HCT116 (cell line): ENCODE data around the gene NAGPA.

Experiments
- CEBPB ChIP-seq: IDR thresholded peaks from 2 replicates; pipeline ENCODE4 v1.6.1; 2012; ENCODE audit warnings: low read depth
- EZH2 ChIP-seq: fragments of 200-600 bp; sonication (generic); IDR thresholded peaks from 2 replicates; pipeline ENCODE4 v1.6.1; 2017; ENCODE audit warnings: antibody characterized with exemption, mixed run types
- EZH2phosphoT487 ChIP-seq: fragments of 200-600 bp; IDR thresholded peaks from 2 replicates; pipeline ENCODE4 v1.6.1; 2018; ENCODE audit warnings: antibody characterized with exemption, borderline replicate concordance
- POLR2A ChIP-seq: IDR thresholded peaks from 2 replicates; pipeline ENCODE4 v1.7.0; 2011; ENCODE audit warnings: borderline replicate concordance; ENCODE audit not compliant: insufficient read depth, insufficient read length; ENCODE audit errors: extremely low read depth
- RAD21 ChIP-seq: IDR thresholded peaks from 2 replicates; pipeline ENCODE4 v1.6.1; 2012; ENCODE audit warnings: low read depth, mild to moderate bottlenecking
- SIN3A ChIP-seq: IDR thresholded peaks from 2 replicates; pipeline ENCODE4 v1.6.1; 2012; ENCODE audit warnings: low read depth
- SP1 ChIP-seq: IDR thresholded peaks from 2 replicates; pipeline ENCODE4 v1.6.1; 2012; ENCODE audit warnings: low read depth
- ZFX ChIP-seq: fragments of 450-650 bp; IDR thresholded peaks from 2 replicates; pipeline ENCODE4 v1.6.1; 2017
- TF ChIP-seq, protein P1 (sequence below), 3 experiments: fragments of 200-600 bp in 1 of 3; sonication (generic) in 1 of 3; IDR thresholded peaks in 2 of 3; conservative IDR thresholded peaks in 1 of 3; 2 replicates each; pipeline ENCODE4 v1.5.1; 2012 to 2017; ENCODE audit warnings: low read depth in 2 of 3, low read length in 2 of 3, antibody characterized with exemption in 1 of 3, borderline replicate concordance in 1 of 3, control low read depth in 1 of 3, mild to moderate bottlenecking in 1 of 3, mixed read lengths in 1 of 3, mixed run types in 1 of 3, moderate library complexity in 1 of 3; ENCODE audit not compliant: insufficient read depth in 1 of 3
- TF ChIP-seq, protein P2 (sequence below): IDR thresholded peaks from 2 replicates; pipeline ENCODE4 v1.6.1; 2012; ENCODE audit warnings: low read depth
- TF ChIP-seq, protein P3 (sequence below): IDR thresholded peaks from 2 replicates; pipeline ENCODE4 v1.6.1; 2012

DNA sequence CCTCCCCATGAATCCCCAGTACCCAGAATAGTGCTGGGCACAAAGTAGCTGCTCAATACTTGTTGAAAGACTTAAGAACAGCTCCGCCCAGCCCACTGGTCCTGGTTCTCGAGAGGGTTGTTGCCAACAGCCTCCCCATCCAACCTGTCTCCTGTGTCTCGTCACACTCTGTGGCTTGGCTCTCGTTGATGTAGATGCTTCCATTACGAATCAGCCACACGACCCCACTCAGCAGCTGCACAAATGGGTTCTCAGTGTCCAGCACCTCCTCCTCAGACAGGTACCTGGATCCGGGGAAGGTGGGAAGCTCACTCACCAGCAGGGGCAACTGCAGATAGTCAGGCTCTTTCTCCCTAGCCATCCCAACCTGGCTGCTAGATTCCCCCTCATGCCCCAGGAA lies 2.1 kb downstream of the NAGPA start:
- TF ChIP-seq, protein P1, sequence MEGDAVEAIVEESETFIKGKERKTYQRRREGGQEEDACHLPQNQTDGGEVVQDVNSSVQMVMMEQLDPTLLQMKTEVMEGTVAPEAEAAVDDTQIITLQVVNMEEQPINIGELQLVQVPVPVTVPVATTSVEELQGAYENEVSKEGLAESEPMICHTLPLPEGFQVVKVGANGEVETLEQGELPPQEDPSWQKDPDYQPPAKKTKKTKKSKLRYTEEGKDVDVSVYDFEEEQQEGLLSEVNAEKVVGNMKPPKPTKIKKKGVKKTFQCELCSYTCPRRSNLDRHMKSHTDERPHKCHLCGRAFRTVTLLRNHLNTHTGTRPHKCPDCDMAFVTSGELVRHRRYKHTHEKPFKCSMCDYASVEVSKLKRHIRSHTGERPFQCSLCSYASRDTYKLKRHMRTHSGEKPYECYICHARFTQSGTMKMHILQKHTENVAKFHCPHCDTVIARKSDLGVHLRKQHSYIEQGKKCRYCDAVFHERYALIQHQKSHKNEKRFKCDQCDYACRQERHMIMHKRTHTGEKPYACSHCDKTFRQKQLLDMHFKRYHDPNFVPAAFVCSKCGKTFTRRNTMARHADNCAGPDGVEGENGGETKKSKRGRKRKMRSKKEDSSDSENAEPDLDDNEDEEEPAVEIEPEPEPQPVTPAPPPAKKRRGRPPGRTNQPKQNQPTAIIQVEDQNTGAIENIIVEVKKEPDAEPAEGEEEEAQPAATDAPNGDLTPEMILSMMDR (IDR thresholded peaks at IDR 0.05 in 2 of 3, conservative IDR thresholded peaks at IDR 0.05 in 1 of 3; ENCODE audit: borderline replicate concordance in 1 of 3, insufficient read depth in 1 of 3, low read depth in 2 of 3, low read length in 2 of 3) = no peak
- TF ChIP-seq SIN3A (no peak), SP1 (no peak), EZH2 (no peak), RAD21 (no peak), ZFX (no peak), POLR2A (no peak), EZH2phosphoT487 (no peak), CEBPB (no peak)
- TF ChIP-seq, protein P2, sequence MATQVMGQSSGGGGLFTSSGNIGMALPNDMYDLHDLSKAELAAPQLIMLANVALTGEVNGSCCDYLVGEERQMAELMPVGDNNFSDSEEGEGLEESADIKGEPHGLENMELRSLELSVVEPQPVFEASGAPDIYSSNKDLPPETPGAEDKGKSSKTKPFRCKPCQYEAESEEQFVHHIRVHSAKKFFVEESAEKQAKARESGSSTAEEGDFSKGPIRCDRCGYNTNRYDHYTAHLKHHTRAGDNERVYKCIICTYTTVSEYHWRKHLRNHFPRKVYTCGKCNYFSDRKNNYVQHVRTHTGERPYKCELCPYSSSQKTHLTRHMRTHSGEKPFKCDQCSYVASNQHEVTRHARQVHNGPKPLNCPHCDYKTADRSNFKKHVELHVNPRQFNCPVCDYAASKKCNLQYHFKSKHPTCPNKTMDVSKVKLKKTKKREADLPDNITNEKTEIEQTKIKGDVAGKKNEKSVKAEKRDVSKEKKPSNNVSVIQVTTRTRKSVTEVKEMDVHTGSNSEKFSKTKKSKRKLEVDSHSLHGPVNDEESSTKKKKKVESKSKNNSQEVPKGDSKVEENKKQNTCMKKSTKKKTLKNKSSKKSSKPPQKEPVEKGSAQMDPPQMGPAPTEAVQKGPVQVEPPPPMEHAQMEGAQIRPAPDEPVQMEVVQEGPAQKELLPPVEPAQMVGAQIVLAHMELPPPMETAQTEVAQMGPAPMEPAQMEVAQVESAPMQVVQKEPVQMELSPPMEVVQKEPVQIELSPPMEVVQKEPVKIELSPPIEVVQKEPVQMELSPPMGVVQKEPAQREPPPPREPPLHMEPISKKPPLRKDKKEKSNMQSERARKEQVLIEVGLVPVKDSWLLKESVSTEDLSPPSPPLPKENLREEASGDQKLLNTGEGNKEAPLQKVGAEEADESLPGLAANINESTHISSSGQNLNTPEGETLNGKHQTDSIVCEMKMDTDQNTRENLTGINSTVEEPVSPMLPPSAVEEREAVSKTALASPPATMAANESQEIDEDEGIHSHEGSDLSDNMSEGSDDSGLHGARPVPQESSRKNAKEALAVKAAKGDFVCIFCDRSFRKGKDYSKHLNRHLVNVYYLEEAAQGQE = no peak
- TF ChIP-seq, protein P3, sequence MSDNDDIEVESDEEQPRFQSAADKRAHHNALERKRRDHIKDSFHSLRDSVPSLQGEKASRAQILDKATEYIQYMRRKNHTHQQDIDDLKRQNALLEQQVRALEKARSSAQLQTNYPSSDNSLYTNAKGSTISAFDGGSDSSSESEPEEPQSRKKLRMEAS = no peak
